NCI-H146 treated with DMSO at 0.1 percent for 48 hours (cell line): Measurements from ENCODE around the gene RAB44.
A peak's percentile ranks its signal among the peaks of the same experiment; 100 is the strongest.

Experiments used
- DNase-seq: peaks from one replicate; lab custom pipeline; 2025; ENCODE audit not compliant: unreplicated experiment; lab: John Stamatoyannopoulos, UW

The RAB44 gene

DNA sequence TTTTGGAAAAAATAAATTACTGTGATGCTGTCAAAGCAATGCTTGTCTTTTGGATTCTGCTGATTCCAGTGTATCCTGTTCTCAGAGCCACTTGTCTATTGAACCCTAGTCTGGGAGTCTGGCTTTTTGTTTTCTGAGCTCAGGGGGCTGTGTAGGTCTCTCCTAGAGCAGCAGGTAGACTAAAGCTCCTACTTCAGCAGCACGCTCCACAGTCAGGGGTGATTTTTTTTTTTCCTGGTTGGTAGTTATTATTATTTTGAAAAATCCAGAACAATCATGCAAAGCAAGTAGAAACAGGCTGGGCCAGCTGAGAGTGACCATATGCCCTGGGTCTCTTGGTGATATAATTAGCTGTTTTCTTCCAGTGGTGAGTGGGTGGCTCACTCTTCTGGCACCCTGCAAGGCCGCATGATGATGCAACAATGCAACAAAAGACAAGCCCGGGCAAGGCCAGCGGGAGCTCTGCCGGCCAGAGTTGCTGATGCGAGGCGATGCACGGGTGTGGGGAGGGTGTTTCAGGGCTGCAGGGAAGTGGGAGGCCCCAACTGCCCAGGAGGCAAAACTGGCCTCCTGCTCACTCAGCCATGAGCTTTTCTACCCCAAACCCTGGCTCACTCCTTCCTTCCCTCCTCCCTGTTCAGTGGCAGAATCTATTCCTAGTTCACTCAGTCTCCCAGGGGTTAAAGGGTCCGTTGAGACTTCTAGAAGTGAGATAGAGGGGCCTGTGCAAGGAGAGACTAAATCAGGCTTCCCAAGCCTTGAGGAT, 30.6 kb upstream of the RAB44 start:
- DNase-seq = peak; percentile 97

DNA sequence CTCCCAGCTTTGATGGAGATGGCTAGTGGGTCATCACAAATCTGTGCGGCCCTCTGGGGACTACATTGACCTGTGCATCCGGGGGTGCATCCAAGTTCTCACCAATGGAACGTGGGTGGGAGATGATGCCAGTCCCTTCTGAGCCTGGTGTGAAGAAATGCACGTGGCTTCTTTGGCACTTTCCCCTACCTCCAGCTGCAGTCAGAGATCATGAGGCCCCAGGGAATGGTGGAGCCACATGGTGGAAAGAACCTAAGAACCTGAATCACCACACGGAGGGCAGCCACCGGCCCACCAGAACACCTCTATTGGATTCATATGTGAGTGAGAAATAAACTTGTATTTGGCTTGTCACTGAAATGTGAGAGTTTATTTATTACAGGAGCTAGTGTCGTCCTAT, 29.0 kb upstream of the RAB44 start:
- DNase-seq = no peak

GRCh38 chr6:36669002-36669401, 28.6 kb upstream of the RAB44 start:
- no peak for DNase-seq

GRCh38 chr6:36670271-36670670, 27.4 kb upstream of the RAB44 start:
- DNase-seq = no peak

DNA sequence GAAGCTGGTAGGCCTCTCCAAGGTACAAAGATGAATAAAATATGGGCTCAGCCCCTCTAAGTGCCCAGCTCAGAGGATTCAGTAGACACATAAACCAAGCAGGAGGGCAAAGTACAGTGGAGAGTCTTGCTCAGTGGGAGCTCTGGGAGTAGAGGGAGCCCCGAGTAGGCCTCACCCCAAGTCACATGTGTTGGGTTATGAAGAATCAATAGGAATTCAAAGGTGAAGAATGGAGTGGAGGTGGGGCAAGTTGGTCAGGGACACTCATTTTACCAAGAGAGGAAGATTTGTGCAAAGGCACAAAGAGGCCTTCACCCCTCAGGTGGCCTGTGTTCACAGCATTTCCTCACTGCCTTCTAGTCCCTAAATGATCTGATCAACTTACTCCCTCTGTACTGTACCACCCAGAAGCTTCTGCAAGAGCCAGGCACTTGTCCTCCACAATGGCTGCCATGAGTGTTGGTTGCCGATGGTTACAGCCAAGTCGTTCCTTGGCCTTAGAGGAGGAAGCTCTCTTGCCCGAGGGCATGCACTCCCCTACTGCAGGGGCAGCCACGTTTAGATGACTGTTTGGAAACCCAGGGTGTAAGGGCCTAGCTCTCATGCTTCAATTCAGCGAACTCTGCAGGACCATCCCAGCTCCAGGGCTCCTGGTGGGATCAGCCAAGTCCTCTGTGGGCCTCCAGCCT, 25.8 kb upstream of the RAB44 start:
- DNase-seq = peak; percentile 30

DNA sequence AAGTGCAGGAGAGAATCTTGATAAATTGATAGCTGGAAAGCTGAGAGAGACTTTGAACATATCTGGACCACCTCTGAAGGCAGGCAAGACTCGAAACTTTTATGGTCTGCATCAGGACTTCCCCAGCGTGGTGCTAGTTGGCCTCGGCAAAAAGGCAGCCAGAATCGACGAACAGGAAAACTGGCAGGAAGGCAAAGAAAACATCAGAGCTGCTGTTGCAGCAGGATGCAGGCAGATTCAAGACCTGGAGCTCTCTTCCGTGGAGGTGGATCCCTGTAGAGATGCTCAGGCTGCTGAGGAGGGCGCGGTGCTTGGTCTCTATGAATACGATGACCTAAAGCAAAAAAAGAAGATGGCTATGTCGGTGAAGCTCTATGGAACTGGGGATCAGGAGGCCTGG, 23.7 kb upstream of the RAB44 start:
- DNase-seq = no peak

DNA sequence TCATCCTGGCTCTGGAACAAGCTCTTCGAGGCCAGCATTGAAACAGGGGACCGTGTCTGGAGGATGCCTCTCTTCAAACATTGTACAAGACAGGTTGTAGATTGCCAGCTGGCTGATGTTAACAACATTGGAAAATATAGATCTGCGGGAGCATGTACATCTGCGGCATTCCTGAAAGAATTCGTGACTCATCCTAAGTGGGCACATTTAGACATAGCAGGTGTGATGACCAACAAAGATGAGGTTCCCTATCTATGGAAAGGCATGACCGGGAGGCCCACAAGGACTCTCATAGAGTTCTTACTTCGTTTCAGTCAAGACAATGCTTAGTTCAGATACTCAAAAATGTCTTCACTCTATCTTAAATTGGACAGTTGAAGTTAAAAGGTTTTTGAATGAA, 22.7 kb upstream of the RAB44 start:
- no peak for DNase-seq

GRCh38 chr6:36676141-36677058, 21.2 kb upstream of the RAB44 start:
- peak; percentile 50 for DNase-seq

DNA sequence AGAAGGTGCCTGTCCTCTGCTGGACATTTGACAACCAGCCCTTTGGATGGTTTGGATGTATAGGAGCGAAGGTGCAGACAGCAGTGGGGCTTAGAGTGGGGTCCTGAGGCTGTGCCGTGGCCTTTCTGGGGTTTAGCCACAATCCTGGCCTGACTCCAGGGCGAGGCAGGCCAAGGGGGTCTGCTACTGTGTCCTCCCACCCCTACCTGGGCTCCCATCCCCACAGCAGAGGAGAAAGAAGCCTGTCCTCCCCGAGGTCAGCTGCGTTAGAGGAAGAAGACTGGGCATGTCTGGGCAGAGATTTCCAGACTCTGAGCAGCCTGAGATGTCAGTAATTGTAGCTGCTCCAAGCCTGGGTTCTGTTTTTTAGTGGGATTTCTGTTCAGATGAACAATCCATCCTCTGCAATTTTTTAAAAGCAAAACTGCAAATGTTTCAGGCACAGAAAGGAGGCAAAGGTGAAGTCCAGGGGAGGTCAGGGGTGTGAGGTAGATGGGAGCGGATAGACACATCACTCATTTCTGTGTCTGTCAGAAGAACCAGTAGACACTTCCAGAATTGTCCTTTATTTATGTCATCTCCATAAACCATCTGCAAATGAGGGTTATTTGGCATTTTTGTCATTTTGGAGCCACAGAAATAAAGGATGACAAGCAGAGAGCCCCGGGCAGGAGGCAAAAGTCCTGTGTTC, 20.4 kb upstream of the RAB44 start:
- peak; percentile 12 for DNase-seq

- peak; percentile 35 for DNase-seq
Measured at GRCh38 chr6:36677753-36678487, 19.7 kb upstream of the RAB44 start.

- DNase-seq = peak; percentile 73
Measured at GRCh38 chr6:36678488-36679042, 19.1 kb upstream of the RAB44 start, which contains the start of gene CDKN1A. TSS of gene CDKN1A (plus strand) at chr6:36678714. CDS start at chr6:36684102, 5,388 bp downstream.

DNA sequence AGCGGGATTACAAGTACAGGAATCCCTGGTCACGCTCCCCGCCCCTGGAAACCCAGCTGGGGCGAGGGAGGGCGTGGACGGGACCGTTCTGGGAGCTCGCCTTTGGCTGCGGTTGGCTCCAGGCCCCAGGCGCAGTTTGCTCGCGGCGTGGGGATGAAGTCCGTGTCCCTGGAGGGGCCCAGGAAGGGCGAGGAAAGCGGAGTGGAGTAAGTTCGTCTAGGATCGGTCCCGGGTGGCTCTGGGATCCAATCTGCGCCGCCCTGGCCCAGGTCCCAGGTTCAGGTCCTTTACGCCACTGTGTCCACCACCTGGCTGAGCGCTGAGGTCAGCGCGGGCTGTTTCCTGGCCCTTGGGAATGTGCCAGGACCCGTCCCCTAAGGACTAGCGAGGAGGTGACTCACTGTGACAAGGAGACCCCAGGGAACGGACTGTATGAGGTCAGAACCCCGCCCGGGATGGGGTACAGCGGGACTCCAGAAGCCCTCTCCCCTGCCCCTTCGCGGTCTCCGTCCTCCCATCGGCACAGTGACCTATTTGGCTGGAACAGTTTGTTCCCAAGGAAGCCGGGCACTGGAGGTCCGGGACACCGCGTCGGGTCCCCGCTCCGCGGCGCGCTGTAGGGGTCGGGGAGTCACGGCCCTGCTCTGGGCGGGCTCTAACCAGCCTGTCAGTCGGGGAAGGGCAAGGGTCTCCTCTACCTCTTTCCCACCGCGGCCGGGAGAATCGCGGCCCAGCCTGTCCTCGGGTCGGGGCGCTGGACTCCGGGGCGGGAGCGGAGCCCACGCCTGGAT, 18.4 kb upstream of the RAB44 start:
- DNase-seq = peak; percentile 10

DNA sequence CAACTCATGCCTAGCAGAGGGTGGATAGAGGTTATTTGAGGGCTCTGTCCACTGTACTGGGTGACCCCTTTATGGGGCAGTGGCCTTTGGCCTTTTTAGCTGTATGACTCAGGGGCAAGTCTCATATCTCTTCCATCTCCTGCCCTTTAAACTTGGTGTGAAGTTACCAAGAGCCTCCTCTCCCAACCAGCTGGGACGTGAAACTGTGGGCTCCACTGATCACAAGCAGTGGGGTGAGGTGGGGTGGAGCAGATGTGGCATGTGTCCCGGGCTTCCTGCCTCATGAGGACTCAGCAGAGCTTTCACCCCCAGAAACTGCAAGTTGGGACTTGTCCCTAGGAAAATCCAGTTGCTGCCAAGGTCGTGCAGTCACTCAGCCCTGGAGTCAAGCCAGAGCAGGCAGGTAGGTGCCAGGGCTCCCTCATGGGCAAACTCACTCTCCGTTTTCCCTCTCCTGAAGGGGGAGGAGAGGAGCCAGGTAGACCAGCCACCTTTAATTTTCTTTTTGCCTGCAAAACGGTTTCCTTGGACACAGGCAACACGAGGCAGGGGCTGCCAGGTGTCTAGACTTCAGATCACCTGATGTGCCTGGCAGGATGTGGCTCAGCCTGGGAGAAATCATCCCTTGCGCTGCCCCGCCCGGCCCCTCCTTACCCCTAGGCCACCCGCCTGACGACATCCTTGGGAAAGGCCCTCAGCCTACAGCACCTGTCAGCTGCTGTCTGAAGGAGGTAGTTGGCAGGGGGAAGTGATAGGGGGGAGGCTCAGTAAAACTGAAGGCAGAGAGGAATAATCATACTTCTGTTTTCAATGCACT, 15.1 kb upstream of the RAB44 start:
- peak; percentile 18 for DNase-seq

GRCh38 chr6:36683145-36683655, 14.4 kb upstream of the RAB44 start:
- DNase-seq = no peak

DNA sequence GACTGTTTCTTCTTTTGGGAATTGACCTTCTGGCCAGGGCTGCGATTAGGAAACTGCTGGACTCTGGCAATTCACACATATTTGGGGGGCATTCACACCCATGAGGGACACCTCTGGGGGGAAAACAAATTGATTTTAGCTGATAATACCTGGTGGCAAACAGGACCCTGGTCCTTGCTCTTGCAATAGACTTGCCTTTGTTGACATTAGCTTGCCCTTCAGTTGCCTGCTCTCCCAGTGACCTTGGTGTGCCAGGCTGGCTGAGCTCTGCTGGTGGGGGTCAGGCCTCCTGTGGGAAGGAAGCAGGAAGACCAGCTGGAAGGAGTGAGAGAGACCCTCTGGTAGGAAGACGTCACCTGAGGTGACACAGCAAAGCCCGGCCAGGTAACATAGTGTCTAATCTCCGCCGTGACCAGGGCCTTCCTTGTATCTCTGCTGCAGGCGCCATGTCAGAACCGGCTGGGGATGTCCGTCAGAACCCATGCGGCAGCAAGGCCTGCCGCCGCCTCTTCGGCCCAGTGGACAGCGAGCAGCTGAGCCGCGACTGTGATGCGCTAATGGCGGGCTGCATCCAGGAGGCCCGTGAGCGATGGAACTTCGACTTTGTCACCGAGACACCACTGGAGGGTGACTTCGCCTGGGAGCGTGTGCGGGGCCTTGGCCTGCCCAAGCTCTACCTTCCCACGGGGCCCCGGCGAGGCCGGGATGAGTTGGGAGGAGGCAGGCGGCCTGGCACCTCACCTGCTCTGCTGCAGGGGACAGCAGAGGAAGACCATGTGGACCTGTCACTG, 13.8 kb upstream of the RAB44 start:
- DNase-seq = no peak

GRCh38 chr6:36684447-36684812, 13.2 kb upstream of the RAB44 start:
- no peak for DNase-seq

GRCh38 chr6:36685166-36685924, 12.3 kb upstream of the RAB44 start:
- no peak for DNase-seq
